ENCODE measurements around the gene GPRIN1.

Gene GPRIN1

DNA sequence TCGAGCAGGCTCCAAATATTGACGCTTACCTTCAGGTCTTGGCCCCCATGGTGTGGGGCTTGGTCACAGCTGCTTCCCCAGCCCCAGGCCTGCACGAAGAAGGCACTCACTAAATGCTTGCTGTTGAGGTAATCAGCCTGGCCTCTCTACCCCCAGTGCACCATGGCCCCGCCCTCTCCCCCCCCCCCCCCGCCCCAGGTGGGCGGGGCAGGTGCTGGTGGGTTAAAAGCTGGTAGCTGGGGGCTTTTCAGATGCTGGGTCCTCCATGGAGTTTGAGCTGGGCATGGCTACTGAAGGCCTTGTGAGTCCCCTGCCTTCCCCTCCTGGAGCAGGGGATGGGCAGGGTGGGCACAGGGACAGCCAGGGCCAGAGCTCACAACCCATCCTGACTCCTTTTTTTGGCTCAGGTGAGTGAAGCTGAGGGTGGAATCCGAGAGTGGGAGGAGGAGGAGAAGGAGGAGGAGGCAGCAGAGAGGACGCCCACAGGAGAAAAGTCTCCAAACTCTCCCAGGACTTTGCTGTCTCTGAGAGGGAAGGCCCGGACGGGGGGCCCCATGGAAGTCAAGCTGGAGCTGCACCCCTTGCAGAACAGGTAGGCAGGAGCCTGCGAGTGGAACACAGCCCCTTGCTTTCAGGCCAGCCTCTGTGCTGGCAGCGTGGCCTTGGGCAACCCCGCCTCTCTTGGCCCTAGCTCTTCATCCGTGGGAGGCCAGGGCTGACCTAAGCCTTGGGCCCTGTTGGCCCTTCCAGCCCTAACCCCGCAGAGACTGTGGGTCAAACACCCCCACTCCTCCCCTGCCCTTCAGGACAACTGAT lies 32.9 kb upstream of the GPRIN1 start:
- no peak for DNase-seq

- DNase-seq = no peak
These were observed 30.7 kb upstream of the GPRIN1 start for GRCh38 chr5:176640616-176641015.

DNA sequence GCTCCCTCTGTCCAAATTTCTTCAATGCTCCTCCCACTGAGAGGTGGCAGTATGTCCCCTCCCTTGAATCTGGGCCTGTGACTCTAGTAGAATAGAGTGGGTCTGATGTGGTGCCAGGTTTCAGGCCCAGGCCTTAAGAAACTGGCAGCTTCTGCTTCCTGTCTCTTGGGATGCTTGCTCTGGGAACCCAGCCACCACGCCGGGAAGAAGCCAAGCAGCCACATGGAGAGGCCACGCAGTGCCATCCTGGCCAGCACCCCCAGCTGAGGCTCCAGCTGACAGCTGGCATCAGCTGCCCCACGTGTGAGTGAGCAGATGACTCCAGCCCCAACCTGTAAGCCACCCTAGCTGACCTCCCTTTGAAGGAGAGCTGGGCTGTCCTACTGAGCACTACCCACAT lies 30.0 kb upstream of the GPRIN1 start:
- peak; percentile 51 for DNase-seq

- no peak for DNase-seq
These were observed 29.3 kb upstream of the GPRIN1 start for GRCh38 chr5:176639208-176639607.

DNA sequence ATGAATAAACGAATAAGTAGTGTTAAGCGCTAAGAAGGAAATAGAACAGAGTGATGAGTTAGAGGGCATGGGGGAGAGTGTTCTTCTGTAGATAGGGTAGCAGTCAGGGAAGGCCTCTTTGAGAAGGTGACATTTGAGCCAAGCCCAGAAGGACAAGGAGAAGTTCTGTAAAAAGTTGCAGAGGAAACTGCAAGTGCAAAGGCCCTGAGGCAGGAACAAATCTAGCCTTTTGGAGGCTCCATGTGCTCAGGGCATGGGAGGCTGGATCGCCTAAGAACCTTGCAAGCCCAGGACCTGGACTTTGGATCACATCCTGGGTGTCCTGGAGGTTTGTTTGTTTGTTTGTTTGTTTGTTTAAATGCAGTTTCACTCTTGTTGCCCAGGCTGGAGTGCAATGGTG lies 28.5 kb upstream of the GPRIN1 start:
- no peak for DNase-seq

DNA sequence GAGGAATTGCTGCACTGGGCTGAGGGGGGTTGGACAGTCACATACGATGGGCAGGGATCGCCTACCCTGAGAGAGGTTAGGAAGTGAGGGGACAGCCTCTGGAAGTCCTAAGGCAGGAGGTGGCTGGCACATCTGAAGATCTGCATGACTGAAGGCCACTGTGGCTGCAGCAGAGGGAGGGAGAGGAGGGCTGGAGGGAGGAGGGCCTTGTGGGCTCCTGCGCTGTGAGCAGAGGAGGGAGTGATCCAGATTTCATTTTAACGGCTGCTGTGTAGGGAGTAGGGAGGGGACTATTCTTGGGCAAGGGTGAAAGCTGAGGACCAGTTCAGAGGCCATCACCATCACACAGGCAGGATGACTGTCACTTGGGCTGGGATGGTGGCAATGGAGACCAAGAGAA lies 27.6 kb upstream of the GPRIN1 start:
- DNase-seq = no peak

GRCh38 chr5:176636426-176636825 lies 26.5 kb upstream of the GPRIN1 start:
- DNase-seq = no peak

GRCh38 chr5:176633598-176633997 lies 23.6 kb upstream of the GPRIN1 start:
- no peak for DNase-seq

DNA sequence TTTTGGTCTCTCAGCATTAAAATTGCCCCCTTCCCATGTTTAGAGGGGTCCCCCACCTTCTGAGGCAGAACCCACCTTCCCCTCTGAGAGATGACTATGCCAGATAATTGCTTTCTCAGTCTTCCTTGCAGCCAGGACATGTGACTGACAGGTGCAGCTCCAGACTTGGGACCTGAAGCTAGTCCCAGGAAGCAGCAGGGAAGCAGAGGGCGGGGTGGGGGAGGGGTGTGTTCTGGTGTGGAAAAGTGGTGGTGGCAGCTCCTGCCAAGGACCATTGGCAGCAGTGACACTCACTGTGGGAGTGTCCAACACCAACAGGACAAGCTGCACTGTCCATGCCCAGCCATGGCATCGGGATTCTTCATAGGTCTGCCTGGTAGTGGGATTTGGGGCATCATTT lies 22.8 kb upstream of the GPRIN1 start:
- no peak for DNase-seq

DNA sequence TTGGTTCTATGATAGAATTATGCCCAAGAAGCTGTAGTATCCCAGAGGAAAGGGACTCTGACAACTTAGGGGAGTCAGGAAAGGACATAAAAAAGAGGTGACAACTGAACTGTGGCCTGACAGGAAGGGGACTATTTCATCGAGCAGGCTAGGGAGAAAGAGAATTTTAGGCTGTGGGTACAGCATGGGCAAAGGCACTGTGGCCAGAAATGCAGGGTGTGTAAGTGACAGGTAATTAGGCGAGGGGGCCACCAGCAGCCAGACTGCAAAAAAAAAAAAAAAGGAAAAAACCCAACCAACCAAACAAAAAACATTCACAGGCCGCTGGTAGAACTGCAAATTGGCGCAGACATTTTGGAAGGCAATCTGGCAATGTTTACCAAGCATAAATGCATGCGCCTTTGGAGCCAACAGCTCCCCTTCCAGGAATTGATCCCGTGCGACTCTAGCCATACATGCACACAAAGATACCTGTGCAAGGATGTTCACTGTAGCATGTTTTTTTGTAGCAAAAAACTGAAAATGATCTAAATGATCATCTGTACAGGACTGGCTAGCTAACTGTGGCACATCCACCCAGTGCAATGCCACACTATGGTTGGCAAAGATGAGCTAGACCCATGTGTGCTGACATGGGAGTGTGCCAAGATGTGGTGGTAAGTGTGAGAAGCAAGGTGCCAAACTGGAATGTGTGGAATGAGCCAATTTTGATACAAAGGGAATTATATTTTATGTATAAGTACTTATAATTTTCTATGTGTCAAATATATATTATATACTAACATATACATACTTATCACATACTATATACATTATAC lies 21.6 kb upstream of the GPRIN1 start:
- no peak for DNase-seq

DNA sequence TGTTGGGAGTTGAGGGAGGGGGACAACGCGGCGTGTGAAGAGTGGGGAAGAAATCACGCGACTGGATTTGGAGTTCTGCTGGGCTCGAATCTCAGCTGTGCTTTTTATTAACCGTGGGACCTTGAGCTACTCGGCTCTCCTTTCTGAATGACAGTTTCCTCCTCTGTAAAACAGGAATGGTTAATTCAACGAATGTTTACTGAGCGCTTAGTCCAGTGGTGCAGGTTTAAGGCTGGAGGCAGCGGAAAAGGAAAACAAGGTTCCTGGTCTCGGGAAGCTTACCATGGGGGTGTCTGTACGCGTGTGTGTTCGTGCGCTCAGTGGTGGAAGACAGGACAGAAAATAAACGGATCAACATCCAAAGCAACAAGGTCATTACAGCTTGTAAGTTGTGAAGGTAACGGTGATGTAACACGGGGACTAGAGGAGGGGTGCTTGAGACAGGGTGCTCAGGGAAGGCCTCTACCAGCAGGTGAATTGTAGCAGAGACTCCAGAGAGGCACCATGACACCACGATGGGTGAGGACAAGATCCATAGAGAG lies 20.8 kb upstream of the GPRIN1 start:
- no peak for DNase-seq

DNA sequence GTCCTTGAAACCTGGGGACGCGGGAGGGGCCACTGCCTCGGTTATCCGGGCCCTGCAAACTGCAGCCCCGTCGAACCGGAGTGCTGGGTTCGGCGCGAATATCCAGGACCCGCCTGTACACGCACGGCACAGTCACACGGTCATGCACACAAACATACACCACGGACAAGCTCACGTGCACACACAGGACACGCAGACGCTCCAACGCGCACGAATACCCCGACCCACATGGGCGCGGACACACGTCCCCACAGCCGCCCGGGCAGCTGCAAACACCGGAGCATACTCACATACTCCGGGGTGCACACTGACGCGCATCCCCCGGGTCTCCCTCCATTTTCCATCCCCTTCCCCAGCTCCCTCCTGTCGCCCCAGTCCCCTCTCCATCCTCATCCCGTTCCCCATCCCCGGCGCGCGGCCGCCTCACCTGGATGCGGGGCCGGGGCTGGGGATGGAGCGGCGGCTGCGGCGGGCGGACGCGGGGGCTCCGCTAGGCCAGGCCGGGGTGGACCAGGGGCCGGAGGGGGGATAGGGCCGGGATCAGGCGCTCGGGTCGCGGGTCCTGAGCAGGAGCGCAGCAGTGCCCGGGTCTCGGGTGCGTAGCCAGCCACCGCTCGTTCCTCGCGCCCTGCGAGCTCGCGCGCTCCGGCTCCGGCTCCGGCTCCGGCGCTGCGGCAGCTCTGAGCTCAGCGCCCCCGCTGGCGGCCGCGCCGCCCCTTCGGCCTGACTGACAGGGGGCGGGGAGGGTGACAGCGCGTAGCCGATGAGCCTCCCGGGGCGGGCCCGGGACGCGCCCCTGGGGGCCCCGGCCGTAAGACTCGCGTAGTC lies 20.1 kb upstream of the GPRIN1 start, which contains the start of the genes EIF4E1B and SNCB:
Gene EIF4E1B, plus strand, starts transcription at position 823 of the 828 bp plus-strand sequence. CDS start 12,113 bp downstream, outside the sequence.
Gene SNCB, minus strand, starts transcription at position 682 of the 828 bp plus-strand sequence. CDS start 880 bp downstream, outside the sequence.
- DNase-seq = peak; percentile 49

- no peak for DNase-seq
These were observed 19.4 kb upstream of the GPRIN1 start for GRCh38 chr5:176629317-176629852.

GRCh38 chr5:176628406-176629228 lies 18.7 kb upstream of the GPRIN1 start:
- DNase-seq = no peak

- DNase-seq = no peak
These were observed 17.6 kb upstream of the GPRIN1 start for GRCh38 chr5:176627582-176627981.

DNA sequence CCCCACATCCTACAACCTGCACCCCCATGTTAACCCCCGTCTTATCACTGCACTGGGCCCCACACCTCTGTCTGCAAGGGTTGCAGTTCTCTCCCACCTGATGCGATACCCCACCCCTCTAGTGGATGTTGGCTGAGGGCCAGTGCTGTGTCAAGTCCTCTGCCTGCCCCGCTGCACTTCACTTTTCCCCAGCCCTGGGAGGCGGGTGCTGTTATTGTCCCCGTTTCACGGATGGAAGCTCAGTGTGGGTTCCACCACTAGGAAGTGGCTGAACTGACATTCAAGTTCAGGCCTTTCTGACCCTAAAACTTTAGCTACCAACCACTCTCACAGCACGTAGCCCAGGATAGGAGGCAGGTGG lies 16.9 kb upstream of the GPRIN1 start:
- DNase-seq = no peak

DNA sequence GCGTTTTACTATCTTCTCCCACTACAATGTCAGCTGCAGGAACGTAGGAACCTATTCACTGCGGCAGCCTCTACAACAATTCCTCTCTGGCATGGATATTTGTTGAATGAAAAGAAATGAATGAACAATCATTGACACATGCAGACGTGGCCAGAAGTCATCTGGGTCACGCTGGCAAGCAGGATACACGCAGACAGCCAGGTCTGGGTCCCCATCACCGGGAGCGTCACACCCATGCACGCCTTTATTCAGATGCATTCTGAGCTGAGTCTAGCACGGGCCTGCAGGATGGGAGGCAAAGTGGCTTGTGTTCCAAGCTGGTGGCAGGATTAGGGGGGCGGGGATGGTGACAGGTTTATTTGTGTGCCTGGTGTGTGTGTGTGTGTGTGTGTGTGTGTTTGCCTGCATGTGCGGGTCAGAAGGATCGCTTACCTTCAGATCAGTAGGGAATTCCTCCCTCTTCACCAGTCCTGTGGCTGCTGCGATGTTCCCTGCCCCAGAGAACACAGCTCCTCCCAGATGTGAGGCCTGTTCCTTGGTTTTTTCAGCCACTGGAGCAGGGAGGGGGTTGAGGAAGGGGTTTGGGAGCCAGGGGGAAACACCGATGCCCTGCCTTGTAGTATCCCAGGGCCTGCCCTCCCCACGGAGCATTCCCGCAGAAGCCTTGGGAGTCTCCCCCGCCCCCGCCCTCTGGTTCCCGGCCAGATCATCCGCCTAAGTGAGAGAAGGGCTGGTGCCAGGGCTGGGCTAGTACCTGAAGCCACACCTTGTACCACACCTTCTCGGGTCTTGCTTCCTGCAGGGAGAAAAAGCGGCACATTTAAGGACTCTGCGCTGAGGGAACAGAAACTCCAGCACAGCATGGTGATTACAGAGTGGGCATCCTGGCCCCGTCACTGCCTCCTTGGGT lies 16.3 kb upstream of the GPRIN1 start:
- no peak for DNase-seq

DNA sequence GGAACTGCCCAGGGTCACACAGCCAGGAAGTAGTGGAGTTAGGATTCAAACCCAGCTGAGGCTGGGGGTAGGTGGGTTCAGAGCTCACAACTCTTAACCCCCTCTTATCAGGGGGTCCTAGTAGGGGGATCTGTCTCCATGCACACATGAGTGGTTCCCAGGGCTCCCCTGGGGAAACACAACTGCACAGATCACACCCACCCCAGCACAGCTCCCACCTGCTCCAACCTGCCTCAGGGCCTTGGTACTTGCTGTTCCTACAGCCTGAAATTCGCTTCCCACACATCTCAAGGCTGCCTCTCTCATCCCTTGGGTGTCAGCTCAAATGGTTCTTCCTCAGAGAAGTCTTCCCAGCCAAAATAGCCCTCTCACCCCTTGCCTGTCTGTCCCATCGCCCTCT lies 15.6 kb upstream of the GPRIN1 start:
- DNase-seq = no peak

GRCh38 chr5:176624938-176625337 lies 15.0 kb upstream of the GPRIN1 start:
- no peak for DNase-seq

- no peak for DNase-seq
These were observed 14.2 kb upstream of the GPRIN1 start for GRCh38 chr5:176624142-176624541.
